ENCODE results near the gene MST1R. TPM values are rescaled to one million over a fixed set of nuclear protein-coding genes. Genes with fewer than 3 reads are reported as not detected.
A peak's percentile ranks its signal among the peaks of the same experiment; 100 is the strongest.

MST1R gene
- total RNA-seq, 4 donors from 2014 or later: 29.7 to 62.5 (median 48.8) TPM

- DNase-seq (ENCODE audit: low spot score in 2 of 2): peak in 1 of 2 donors; percentile 63
- H3K4me3 ChIP-seq (ENCODE audit: low read depth, poor library complexity, severe bottlenecking): no peak overlapping the region
- intact Hi-C loops (cut with DNase I; ENCODE audit: low total_unique reads): no loop called here
- WGBS, 2 donors: 43 to 50% methylated on average over 5 to 8 of the region's 8 CpGs
- TF ChIP-seq CTCF (IDR thresholded peaks at IDR 0.05): no peak
- TF ChIP-seq POLR2A (IDR thresholded peaks at IDR 0.05): no peak
These were observed 3.1 kb downstream of the MST1R start for GRCh38 chr3:49900491-49901153.

GRCh38 chr3:49899815-49900214 is 3.9 kb downstream of the MST1R start:
- intact Hi-C loops (cut with DNase I; ENCODE audit: low total_unique reads): no loop called here
- TF ChIP-seq CTCF (IDR thresholded peaks at IDR 0.05) (no peak), POLR2A (IDR thresholded peaks at IDR 0.05) (no peak)
- 63 to 76% methylated on average over 5 of the region's 5 CpGs for WGBS, 2 donors
- DNase-seq (ENCODE audit: low spot score in 2 of 2): no peak
- no peak overlapping the region for H3K4me3 ChIP-seq (ENCODE audit: low read depth, poor library complexity, severe bottlenecking)

- 67 to 77% methylated on average over 5 to 6 of the region's 6 CpGs for WGBS, 2 donors
- intact Hi-C loops (cut with DNase I; ENCODE audit: low total_unique reads): no loop called here
- no peak for DNase-seq (ENCODE audit: low spot score in 2 of 2)
- TF ChIP-seq CTCF (IDR thresholded peaks at IDR 0.05) (no peak), POLR2A (IDR thresholded peaks at IDR 0.05) (no peak)
- H3K4me3 ChIP-seq (ENCODE audit: low read depth, poor library complexity, severe bottlenecking): no peak overlapping the region
These were observed 4.7 kb downstream of the MST1R start for GRCh38 chr3:49898991-49899390.

GRCh38 chr3:49896345-49896744 is 7.3 kb downstream of the MST1R start:
- no peak overlapping the region for H3K4me3 ChIP-seq (ENCODE audit: low read depth, poor library complexity, severe bottlenecking)
- no peak for TF ChIP-seq POLR2A (IDR thresholded peaks at IDR 0.05)
- TF ChIP-seq CTCF (IDR thresholded peaks at IDR 0.05): no peak
- no peak for DNase-seq (ENCODE audit: low spot score in 2 of 2)
- intact Hi-C loops (cut with DNase I; ENCODE audit: low total_unique reads): no loop called here
- WGBS, 2 donors: 74 to 77% methylated on average over 5 of the region's 5 CpGs

- TF ChIP-seq POLR2A (IDR thresholded peaks at IDR 0.05) (no peak), CTCF (IDR thresholded peaks at IDR 0.05) (no peak)
- intact Hi-C loops (cut with DNase I; ENCODE audit: low total_unique reads): no loop called here
- WGBS, 2 donors: 91 to 95% methylated on average over 9 of the region's 9 CpGs
- no peak overlapping the region for H3K4me3 ChIP-seq (ENCODE audit: low read depth, poor library complexity, severe bottlenecking)
- DNase-seq (ENCODE audit: low spot score in 2 of 2): no peak
These were observed 7.9 kb downstream of the MST1R start for GRCh38 chr3:49895791-49896190.

- no peak for TF ChIP-seq POLR2A (IDR thresholded peaks at IDR 0.05)
- 81 to 87% methylated on average over 10 of the region's 10 CpGs for WGBS, 2 donors
- no peak overlapping the region for H3K4me3 ChIP-seq (ENCODE audit: low read depth, poor library complexity, severe bottlenecking)
- intact Hi-C loops (cut with DNase I; ENCODE audit: low total_unique reads): no loop called here
- DNase-seq (ENCODE audit: low spot score in 2 of 2): no peak
These were observed 14.4 kb downstream of the MST1R start for GRCh38 chr3:49889296-49889695.

Data from lower leg skin (tissue), 4 donors.